ENCODE data around the gene TLCD5.

GRCh38 chr11:120335556-120335907 is 10.4 kb downstream of the TLCD5 start:
- TF ChIP-seq ZFHX2 (tag by site-specific recombination; conservative IDR thresholded peaks at IDR 0.05) (no peak), SALL2 (tag by site-specific recombination; IDR thresholded peaks at IDR 0.05; ENCODE audit: borderline replicate concordance) (no peak), CTCF (tag by site-specific recombination; IDR thresholded peaks at IDR 0.05) (no peak), ZNF214 (tag by site-specific recombination; IDR thresholded peaks at IDR 0.05; ENCODE audit: borderline replicate concordance) (no peak), PATZ1 (tag by site-specific recombination; IDR thresholded peaks at IDR 0.05) (no peak), ZNF394 (tag by site-specific recombination; IDR thresholded peaks at IDR 0.05; ENCODE audit: borderline replicate concordance) (no peak), ZNF19 (tag by site-specific recombination; IDR thresholded peaks at IDR 0.05; ENCODE audit: low read depth) (no peak), ZNF596 (tag by site-specific recombination; IDR thresholded peaks at IDR 0.05) (no peak), REST (tag by site-specific recombination; IDR thresholded peaks at IDR 0.05) (no peak)

Measured in HEK293 (cell line).